ENCODE measurements around the gene RSBN1L. TPM values are rescaled to one million over a fixed set of nuclear protein-coding genes. Genes with fewer than 3 reads are reported as not detected.

Gene RSBN1L
- total and polyA plus RNA-seq, 11 donors: 4.0 to 12.1 (median 9.0) TPM

GRCh38 chr7:77696643-77697534, 630 bp downstream of the RSBN1L start:
- no peaks in the 10 kb centered on the region for H3K9me3 ChIP-seq
- intact Hi-C loops (cut with DNase I): loop anchor here in 7 of 10 donors (1.0 to 10.0 kb wide), 7 partner anchors 40 to 102 kb away; partner anchors contain the start of genes PHTF2 (in 2 of the 7) and TMEM60 (in 2 of the 7)
- 0 to 2% (median 1%) methylated on average over 28 to 67 of the region's 67 CpGs for WGBS, 4 donors
- DNase-seq (peak; percentile 51 to 81 (median 59)), ATAC-seq (peak; percentile 20 to 68 (median 54))
- peak overlapping the region; percentile 79 to 100 (median 97) for H3K4me3 ChIP-seq
- no peak for TF ChIP-seq POLR2A (IDR thresholded peaks at IDR 0.05)
- peak in 2 of 12 donors; percentile 17 to 26 for TF ChIP-seq CTCF (IDR thresholded peaks at IDR 0.05)
- peaks cover 0 to 57% (median 34%) of the 10 kb centered on the region in 12 donors for H3K4me1 ChIP-seq
- no peaks in the 10 kb centered on the region for H3K36me3 ChIP-seq
- no peaks in the 10 kb centered on the region for H3K27me3 ChIP-seq
- peak overlapping the region; percentile 88 to 98 (median 96) for H3K27ac ChIP-seq

GRCh38 chr7:77697535-77697831, 1.2 kb downstream of the RSBN1L start:
- intact Hi-C loops (cut with DNase I): loop anchor here in 7 of 10 donors (2.0 to 10.0 kb wide), 6 partner anchors 40 to 101 kb away; partner anchors contain the start of genes PHTF2 (in 1 of the 7) and TMEM60 (in 1 of the 7)
- Histone ChIP-seq H3K4me3 (peak overlapping the region; percentile 79 to 100 (median 97)), H3K4me1 (peaks cover 0 to 61% (median 35%) of the 10 kb centered on the region in 12 donors), H3K27me3 (no peaks in the 10 kb centered on the region), H3K27ac (peak overlapping the region; percentile 88 to 98 (median 96)), H3K36me3 (no peaks in the 10 kb centered on the region), H3K9me3 (no peaks in the 10 kb centered on the region)
- TF ChIP-seq CTCF (IDR thresholded peaks at IDR 0.05): no peak
- TF ChIP-seq POLR2A (IDR thresholded peaks at IDR 0.05): no peak
- ATAC-seq (peak in 3 of 4 donors; percentile 36 to 52 (median 51)), DNase-seq (peak in 3 of 5 donors; percentile 47 to 67 (median 57))
- 0 to 1% (median 1%) methylated on average over 10 of the region's 10 CpGs for WGBS, 4 donors

DNA sequence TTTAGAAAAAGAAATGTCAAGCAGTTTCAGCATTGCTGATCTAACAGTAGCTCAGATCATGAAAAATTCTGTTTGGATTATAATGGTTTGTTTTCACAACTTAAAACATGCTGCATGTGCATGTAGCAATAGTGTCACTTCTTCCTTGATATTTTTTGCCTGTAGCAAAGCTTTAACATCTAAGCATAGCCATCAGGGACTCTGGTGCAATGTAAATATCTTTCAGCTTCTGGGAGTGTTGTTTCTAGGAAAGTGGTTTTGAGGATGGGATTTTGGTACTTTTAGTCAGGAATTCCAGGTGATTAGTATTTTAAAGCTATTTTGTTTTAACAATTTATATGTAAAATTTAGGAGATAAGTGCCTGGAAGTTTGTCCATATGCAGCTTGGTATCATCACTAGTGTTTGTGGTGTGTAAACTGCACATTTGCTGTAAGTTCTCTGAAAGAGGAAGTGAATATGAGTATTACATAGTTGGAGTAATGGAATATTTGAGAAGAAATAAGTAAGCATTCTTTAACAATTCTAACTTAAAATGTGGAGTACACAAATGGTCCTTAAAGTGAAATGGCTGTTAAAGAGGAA, 1.9 kb downstream of the RSBN1L start:
- H3K4me1 ChIP-seq: peaks cover 0 to 65% (median 38%) of the 10 kb centered on the region in 12 donors
- TF ChIP-seq CTCF (IDR thresholded peaks at IDR 0.05) (no peak), POLR2A (IDR thresholded peaks at IDR 0.05) (no peak)
- no peak for DNase-seq
- intact Hi-C loops (cut with DNase I): loop anchor here in 7 of 10 donors (5.0 to 10.0 kb wide), 5 partner anchors 41 to 59 kb away; no protein-coding TSS in a partner anchor
- ATAC-seq: no peak
- H3K27ac ChIP-seq: peak overlapping the region in 10 of 12 donors; percentile 88 to 98 (median 96)
- H3K4me3 ChIP-seq: peak overlapping the region in 11 of 12 donors; percentile 79 to 100 (median 97)
- H3K27me3 ChIP-seq: no peaks in the 10 kb centered on the region
- H3K9me3 ChIP-seq: no peaks in the 10 kb centered on the region
- no peaks in the 10 kb centered on the region for H3K36me3 ChIP-seq

DNA sequence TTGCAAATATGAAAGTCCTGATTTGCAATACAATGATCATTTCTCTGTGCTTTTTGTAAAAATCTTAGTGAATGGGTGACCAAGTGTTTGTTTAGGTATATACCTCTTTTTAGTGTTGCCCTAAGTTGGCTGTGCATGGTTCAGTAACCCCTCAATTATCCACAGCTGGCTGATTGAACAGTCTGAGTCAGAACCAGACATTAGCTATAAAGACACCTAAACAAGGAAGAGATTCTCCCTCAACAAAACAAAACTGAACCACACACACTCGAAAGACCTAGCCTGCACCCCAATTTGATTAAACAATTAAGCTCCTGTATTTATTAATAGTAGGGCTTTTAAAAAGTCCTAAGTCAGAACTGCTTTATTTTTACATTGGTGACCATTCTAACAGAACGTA, 2.8 kb downstream of the RSBN1L start:
- WGBS, 4 donors: 40 to 58% (median 46%) methylated on average over 2 of the region's 2 CpGs

More for the DNA sequence above, 2.8 kb downstream of the RSBN1L start:
- H3K27me3 ChIP-seq: no peaks in the 10 kb centered on the region
- DNase-seq (no peak), ATAC-seq (no peak)
- H3K36me3 ChIP-seq: no peaks in the 10 kb centered on the region
- no peaks in the 10 kb centered on the region for H3K9me3 ChIP-seq
- intact Hi-C loops (cut with DNase I): loop anchor here in 7 of 10 donors (5.0 to 10.0 kb wide), 5 partner anchors 42 to 58 kb away; no protein-coding TSS in a partner anchor
- TF ChIP-seq POLR2A (IDR thresholded peaks at IDR 0.05) (no peak), CTCF (IDR thresholded peaks at IDR 0.05) (no peak)
- peak overlapping the region in 5 of 12 donors; percentile 14 to 98 (median 82) for H3K4me3 ChIP-seq
- H3K4me1 ChIP-seq: peaks cover 0 to 59% (median 41%) of the 10 kb centered on the region in 12 donors
- peak overlapping the region in 5 of 12 donors; percentile 15 to 98 (median 93) for H3K27ac ChIP-seq
